GM23338 (cell line): ENCODE data around the gene DHRS2.

ENCODE experiments used
- CTCF ChIP-seq, 2 experiments: fragments of 200-600 bp in 1 of 2; sonication (generic) in 1 of 2; conservative IDR thresholded peaks; 2 replicates each; pipeline versions ENCODE4 v1.5.1 to v1.6.1; 2016 to 2017; ENCODE audit warnings: antibody characterized with exemption in 2 of 2, low read depth in 2 of 2, mild to moderate bottlenecking in 2 of 2, moderate library complexity in 1 of 2
- POLR2AphosphoS5 ChIP-seq: IDR thresholded peaks from 2 replicates; pipeline ENCODE4 v1.6.1; 2016; ENCODE audit warnings: antibody characterized with exemption, low read depth

GRCh38 chr14:23626946-23627345 lies 9.2 kb upstream of the DHRS2 start:
- no peak for TF ChIP-seq CTCF (conservative IDR thresholded peaks at IDR 0.05; ENCODE audit: low read depth in 2 of 2)
- no peak for TF ChIP-seq POLR2AphosphoS5
